HepG2 (cell line): ENCODE results near the gene DAAM2. TPM values are rescaled to one million over a fixed set of nuclear protein-coding genes. Genes with fewer than 3 reads are reported as not detected.

Experiments
- ATAC-seq: fragments of 200-7000 bp; cut with Tn5 transposase; 3 replicates; pipeline ENCODE4 v1.9.1; 2020; ENCODE audit warnings: mild to moderate bottlenecking, moderate library complexity
- BruUV-seq: library from RNA; stranded (reverse); fragments of 400-500 nt; replicated peaks from 2 replicates; lab custom pipeline; 2021; lab: Mats Ljungman, UMichigan
- CTCF ChIA-PET: fragments of 300-600 bp; formaldehyde crosslinking; extraction: SDS; loops from one replicate; lab custom pipeline; 2021; ENCODE audit warnings: low total read pairs, inconsistent platforms, low intra/inter-chr PET ratio; lab: Yijun Ruan, JAX
- POLR2A ChIA-PET: fragments of 350-600 bp; sonication (Branson Sonifier 250); formaldehyde crosslinking; loops from one replicate; lab custom pipeline; 2020; ENCODE audit warnings: antibody characterized with exemption, inconsistent platforms; lab: Yijun Ruan, JAX
- DNase-seq: peaks from one replicate; pipeline ENCODE4 v3.0.0-alpha.2; 2015; ENCODE audit warnings: low spot score
- FAIRE-seq: peaks from 3 replicates; lab custom pipeline; 2011; peaks lifted over from hg19 to GRCh38; lab: Jason Lieb, UNC
- H2AFZ ChIP-seq: one replicate; pipeline ENCODE4 v1.6.1; 2011; ENCODE audit warnings: low read length, inconsistent platforms
- H3K27ac ChIP-seq: fragments of 300-600 bp; 3 replicates; pipeline ENCODE4 v1.8.0; 2011; ENCODE audit warnings: mixed run types, mild to moderate bottlenecking, mixed read lengths, low read length, inconsistent platforms; ENCODE audit not compliant: insufficient read depth; ENCODE audit errors: extremely low read length
- H3K27me3 ChIP-seq, 2 experiments: fragments of 200-600 bp in 1 of 2; 2 replicates in 1 of 2; 3 replicates in 1 of 2; pipeline versions ENCODE4 v1.6.0 to v1.8.0; 2011; ENCODE audit warnings: low read length in 2 of 2, mild to moderate bottlenecking in 2 of 2, moderate library complexity in 2 of 2, inconsistent platforms in 1 of 2; ENCODE audit not compliant: insufficient read depth in 2 of 2, control insufficient read depth in 1 of 2
- H3K36me3 ChIP-seq, 2 experiments: fragments of 200-600 bp in 1 of 2; replicated peaks in 1 of 2; 2 replicates in 1 of 2; 3 replicates in 1 of 2; pipeline versions ENCODE4 v1.5.1 to v1.8.0; 2011; ENCODE audit warnings: low read length in 2 of 2, inconsistent platforms in 1 of 2; ENCODE audit not compliant: insufficient read depth in 2 of 2, control insufficient read depth in 1 of 2
- H3K4me1 ChIP-seq: 2 replicates; pipeline ENCODE4 v1.5.1; 2012; ENCODE audit warnings: low read length, inconsistent platforms; ENCODE audit not compliant: insufficient read depth
- H3K4me2 ChIP-seq: 2 replicates; pipeline ENCODE4 v1.6.0; 2011; ENCODE audit warnings: low read depth, low read length, inconsistent platforms
- H3K4me3 ChIP-seq, 3 experiments: fragments of 200-600 bp in 1 of 3; sonication (generic), shearing (Covaris generic) in 1 of 3; replicated peaks in 1 of 3; 2 replicates each; pipeline ENCODE4 v1.5.1; 2011 to 2016; ENCODE audit warnings: low read length in 3 of 3, inconsistent platforms in 2 of 3, low read depth in 2 of 3, mild to moderate bottlenecking in 2 of 3, control low read depth in 1 of 3, mixed read lengths in 1 of 3; ENCODE audit not compliant: insufficient read depth in 1 of 3
- H3K79me2 ChIP-seq: one replicate; pipeline ENCODE4 v1.6.1; 2011; ENCODE audit warnings: low read length, inconsistent platforms; ENCODE audit not compliant: insufficient read depth
- H3K9ac ChIP-seq: 2 replicates; pipeline ENCODE4 v1.6.0; 2011; ENCODE audit warnings: mild to moderate bottlenecking, low read depth, low read length, inconsistent platforms; ENCODE audit not compliant: insufficient read depth
- H3K9me3 ChIP-seq: 2 replicates; pipeline ENCODE4 v1.5.1; 2012; ENCODE audit warnings: mild to moderate bottlenecking, low read length
- H4K20me1 ChIP-seq: 2 replicates; pipeline ENCODE4 v1.6.0; 2011; ENCODE audit warnings: inconsistent platforms, mild to moderate bottlenecking, low read length, moderate library complexity; ENCODE audit not compliant: insufficient read depth
- GZF1 ChIP-seq: sonication (generic); formaldehyde crosslinking; IDR thresholded peaks from 2 replicates; pipeline ENCODE4 v1.5.1; 2020; ENCODE audit warnings: mild to moderate bottlenecking, missing genetic modification reagents
- HNF4A ChIP-seq: sonication (generic); formaldehyde crosslinking; IDR thresholded peaks from 2 replicates; pipeline ENCODE4 v1.4.0; 2020; ENCODE audit warnings: missing genetic modification reagents
- HOXA5 ChIP-seq: sonication (generic); formaldehyde crosslinking; IDR thresholded peaks from 2 replicates; pipeline ENCODE4 v1.4.0; 2020; ENCODE audit warnings: missing genetic modification reagents
- ISL2 ChIP-seq: sonication (generic); formaldehyde crosslinking; IDR thresholded peaks from 2 replicates; pipeline ENCODE4 v1.5.0; 2020; ENCODE audit warnings: missing genetic modification reagents
- THAP11 ChIP-seq: IDR thresholded peaks from 2 replicates; pipeline ENCODE4 v1.6.1; 2016; ENCODE audit warnings: missing biosample characterization, missing genetic modification reagents
- TRIM24 ChIP-seq: sonication (generic); formaldehyde crosslinking; IDR thresholded peaks from 2 replicates; pipeline ENCODE4 v1.8.0; 2022; ENCODE audit warnings: mild to moderate bottlenecking, missing genetic modification reagents
- WIZ ChIP-seq: sonication (generic); formaldehyde crosslinking; IDR thresholded peaks from 2 replicates; pipeline ENCODE4 v1.5.1; 2020; ENCODE audit warnings: mild to moderate bottlenecking, missing genetic modification reagents
- ZFP36L2 ChIP-seq: sonication (generic); formaldehyde crosslinking; IDR thresholded peaks from 2 replicates; pipeline ENCODE4 v1.4.0; 2020; ENCODE audit warnings: missing genetic modification reagents
- ZFP90 ChIP-seq: sonication (generic); formaldehyde crosslinking; IDR thresholded peaks from 2 replicates; pipeline ENCODE4 v1.8.0; 2022; ENCODE audit warnings: missing genetic modification reagents, mild to moderate bottlenecking, inconsistent platforms, borderline replicate concordance
- ZFX ChIP-seq: sonication (generic); formaldehyde crosslinking; IDR thresholded peaks from 2 replicates; pipeline ENCODE4 v1.4.0; 2020; ENCODE audit warnings: mild to moderate bottlenecking, low read depth, missing genetic modification reagents, moderate library complexity
- ZKSCAN1 ChIP-seq: fragments of 150-350 bp; IDR thresholded peaks from 2 replicates; pipeline ENCODE4 v1.6.1; 2014; ENCODE audit warnings: low read length
- ZNF282 ChIP-seq: fragments of 450-650 bp; IDR thresholded peaks from 2 replicates; pipeline ENCODE4 v1.6.1; 2018; ENCODE audit not compliant: partially characterized antibody
- ZNF337 ChIP-seq: sonication (generic); formaldehyde crosslinking; IDR thresholded peaks from 2 replicates; pipeline ENCODE4 v1.5.1; 2020; ENCODE audit warnings: missing genetic modification reagents, low read depth, mild to moderate bottlenecking, borderline replicate concordance
- ZNF503 ChIP-seq: sonication (generic); formaldehyde crosslinking; IDR thresholded peaks from 2 replicates; pipeline ENCODE4 v1.4.0; 2020; ENCODE audit warnings: missing genetic modification reagents
- ZNF550 ChIP-seq: sonication (generic); formaldehyde crosslinking; IDR thresholded peaks from 2 replicates; pipeline ENCODE4 v1.4.0; 2020; ENCODE audit warnings: mild to moderate bottlenecking, missing genetic modification reagents, borderline replicate concordance
- ZNF7 ChIP-seq: IDR thresholded peaks from 2 replicates; pipeline ENCODE4 v1.6.1; 2016; ENCODE audit warnings: missing biosample characterization, missing genetic modification reagents
- ZNF850 ChIP-seq: sonication (generic); formaldehyde crosslinking; conservative IDR thresholded peaks from 2 replicates; pipeline ENCODE4 v1.9.0; 2021; ENCODE audit warnings: mild to moderate bottlenecking, missing genetic modification reagents
- WGBS: methylation state at CpG from one replicate; pipeline ENCODE4 v1.1.6; 2017; ENCODE audit warnings: low lambda C conversion rate; 5-methylcytosine and 5-hydroxymethylcytosine counted together
- in situ Hi-C: cut with HindIII; loops from 2 replicates; pipeline ENCODE4 v1.10.0; 2017; ENCODE audit warnings: low pct_unique_long_range_greater_than_20kb; ENCODE audit not compliant: extremely low pct_ligation_motif_present
- intact Hi-C: fragments of 100-400 bp; cut with micrococcal nuclease; formaldehyde crosslinking; loops from one replicate; pipeline ENCODE4 v1.10.0; 2022; ENCODE audit not compliant: unreplicated experiment
- polyA plus RNA-seq, 8 experiments: library from polyadenylated mRNA; depleted of rRNA in 3 of 8; stranded (reverse) in 7 of 8; unstranded in 1 of 8; fragments of >200 nt; fragmentation: Illumina TruSeq in 4 of 8; extraction: Trizol in 4 of 8; gene quantifications; 2 replicates each; pipeline versions ENCODE4 v1.2.1 to v1.2.3, GENCODE V29; 2011 to 2016; ENCODE audit warnings: low read depth in 4 of 8, missing spikeins in 1 of 8, mixed read lengths in 1 of 8; ENCODE audit not compliant: insufficient read depth in 1 of 8
- total RNA-seq, 5 experiments: library from RNA; depleted of rRNA; stranded (reverse); fragments of >200 nt; fragmentation: Illumina TruSeq; extraction: Trizol; gene quantifications; 2 replicates each; pipeline ENCODE4 v1.2.3, GENCODE V29; 2016; ENCODE audit warnings: low read depth in 1 of 5
- TF ChIP-seq, protein P1 (sequence below): sonication (generic); formaldehyde crosslinking; conservative IDR thresholded peaks from 2 replicates; pipeline ENCODE4 v1.8.0; 2022; ENCODE audit warnings: low read depth, missing genetic modification reagents

Gene DAAM2
- total and polyA plus RNA-seq, 2 of the 13 experiments (the other 11 are each of a cell fraction or from before 2014, with no cell fraction given): 0.01 TPM; not detected in 1

GRCh38 chr6:39925931-39926290 is 133.7 kb downstream of the DAAM2 start:
- 94% methylated on average over 3 of the region's 3 CpGs for WGBS
- ATAC-seq (no peak), DNase-seq (no peak), FAIRE-seq (no peak)
- no TSS peak for BruUV-seq
- no peak for TF ChIP-seq ZFP90
- no peak for TF ChIP-seq WIZ (CRISPR knock-in tag)
- TF ChIP-seq ZNF550 (CRISPR knock-in tag): no peak
- no peak for TF ChIP-seq ISL2 (CRISPR knock-in tag)
- no peak for TF ChIP-seq ZNF337 (CRISPR knock-in tag)
- TF ChIP-seq ZFP36L2 (CRISPR knock-in tag): no peak
- TF ChIP-seq GZF1: no peak
- TF ChIP-seq ZNF850 (CRISPR knock-in tag): no peak
- TF ChIP-seq ZFX: no peak
- no peak for TF ChIP-seq HNF4A (CRISPR knock-in tag)
- no peak for TF ChIP-seq TRIM24
- no peak for TF ChIP-seq ZNF7
- no peak for TF ChIP-seq ZNF282
- TF ChIP-seq ZNF503 (CRISPR knock-in tag): no peak
- no peak for TF ChIP-seq HOXA5 (CRISPR knock-in tag)
- no peak for TF ChIP-seq ZKSCAN1
- TF ChIP-seq, protein P1, sequence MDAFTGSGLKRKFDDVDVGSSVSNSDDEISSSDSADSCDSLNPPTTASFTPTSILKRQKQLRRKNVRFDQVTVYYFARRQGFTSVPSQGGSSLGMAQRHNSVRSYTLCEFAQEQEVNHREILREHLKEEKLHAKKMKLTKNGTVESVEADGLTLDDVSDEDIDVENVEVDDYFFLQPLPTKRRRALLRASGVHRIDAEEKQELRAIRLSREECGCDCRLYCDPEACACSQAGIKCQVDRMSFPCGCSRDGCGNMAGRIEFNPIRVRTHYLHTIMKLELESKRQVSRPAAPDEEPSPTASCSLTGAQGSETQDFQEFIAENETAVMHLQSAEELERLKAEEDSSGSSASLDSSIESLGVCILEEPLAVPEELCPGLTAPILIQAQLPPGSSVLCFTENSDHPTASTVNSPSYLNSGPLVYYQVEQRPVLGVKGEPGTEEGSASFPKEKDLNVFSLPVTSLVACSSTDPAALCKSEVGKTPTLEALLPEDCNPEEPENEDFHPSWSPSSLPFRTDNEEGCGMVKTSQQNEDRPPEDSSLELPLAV (CRISPR knock-in tag): no peak
- TF ChIP-seq THAP11 (CRISPR knock-in tag): no peak
- Histone ChIP-seq H3K36me3 (peaks cover 7 to 10% of the 10 kb centered on the region in 2 experiments; a peak in 3 of 5 replicates), H4K20me1 (no peaks in the 10 kb centered on the region), H3K4me3 (no peak overlapping the region), H3K9ac (no peak overlapping the region), H2AFZ (no peak overlapping the region), H3K4me2 (no peak overlapping the region), H3K27ac (no peak overlapping the region), H3K9me3 (no peaks in the 10 kb centered on the region), H3K79me2 (no peaks in the 10 kb centered on the region), H3K4me1 (peaks cover 11% of the 10 kb centered on the region), H3K27me3 (no peaks in the 10 kb centered on the region)
- ChIA-PET POLR2A (interaction anchor here (1.4 kb wide), 1 partner anchor 8 kb away, joined by 4 read pairs; no protein-coding TSS in a partner anchor), CTCF (no interaction called here)
- intact Hi-C loops: no loop called here
- in situ Hi-C loops: no loop called here
